Astrocyte (in vitro differentiated cells and primary cell): ENCODE results near the gene FER1L5.

Source experiments
- EZH2 ChIP-seq: IDR thresholded peaks from 2 replicates; pipeline ENCODE4 v1.6.1; 2012; ENCODE audit warnings: mild to moderate bottlenecking, low read length, inconsistent platforms; ENCODE audit not compliant: insufficient read depth
- TF ChIP-seq, protein P1 (sequence below): IDR thresholded peaks from 2 replicates; pipeline ENCODE4 v1.5.1; 2011; ENCODE audit warnings: low read depth, mild to moderate bottlenecking, inconsistent platforms, low read length, moderate library complexity; ENCODE audit not compliant: insufficient read depth

DNA sequence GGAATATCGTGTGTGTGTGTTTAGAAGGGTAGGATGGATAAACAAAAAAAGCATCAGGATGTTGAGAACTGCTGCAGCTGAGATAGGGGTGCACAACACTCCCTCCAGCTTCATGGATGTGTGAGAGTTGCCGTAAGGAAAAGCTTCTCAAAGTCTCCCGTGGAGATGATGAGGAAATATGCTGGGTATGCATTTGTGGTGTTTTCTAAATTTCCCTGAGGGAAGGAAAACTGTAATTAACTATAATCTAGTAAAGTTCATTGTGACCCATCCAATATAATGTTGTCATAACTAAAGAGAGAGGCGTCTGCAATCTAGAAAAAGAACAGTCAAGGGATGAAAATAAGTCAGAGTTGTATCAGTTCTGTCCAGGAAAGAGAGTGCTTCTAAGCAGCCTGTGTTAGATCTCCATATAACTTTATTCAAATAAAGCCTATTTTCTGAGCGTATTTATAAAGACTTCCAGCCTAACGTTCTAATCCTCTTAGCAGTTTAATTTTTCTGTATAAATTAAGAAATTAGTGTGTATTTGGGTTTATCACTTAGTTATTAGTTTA, 104.6 kb downstream of the FER1L5 start:
- TF ChIP-seq, protein P1, sequence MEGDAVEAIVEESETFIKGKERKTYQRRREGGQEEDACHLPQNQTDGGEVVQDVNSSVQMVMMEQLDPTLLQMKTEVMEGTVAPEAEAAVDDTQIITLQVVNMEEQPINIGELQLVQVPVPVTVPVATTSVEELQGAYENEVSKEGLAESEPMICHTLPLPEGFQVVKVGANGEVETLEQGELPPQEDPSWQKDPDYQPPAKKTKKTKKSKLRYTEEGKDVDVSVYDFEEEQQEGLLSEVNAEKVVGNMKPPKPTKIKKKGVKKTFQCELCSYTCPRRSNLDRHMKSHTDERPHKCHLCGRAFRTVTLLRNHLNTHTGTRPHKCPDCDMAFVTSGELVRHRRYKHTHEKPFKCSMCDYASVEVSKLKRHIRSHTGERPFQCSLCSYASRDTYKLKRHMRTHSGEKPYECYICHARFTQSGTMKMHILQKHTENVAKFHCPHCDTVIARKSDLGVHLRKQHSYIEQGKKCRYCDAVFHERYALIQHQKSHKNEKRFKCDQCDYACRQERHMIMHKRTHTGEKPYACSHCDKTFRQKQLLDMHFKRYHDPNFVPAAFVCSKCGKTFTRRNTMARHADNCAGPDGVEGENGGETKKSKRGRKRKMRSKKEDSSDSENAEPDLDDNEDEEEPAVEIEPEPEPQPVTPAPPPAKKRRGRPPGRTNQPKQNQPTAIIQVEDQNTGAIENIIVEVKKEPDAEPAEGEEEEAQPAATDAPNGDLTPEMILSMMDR, result no peak
- TF ChIP-seq EZH2, result no peak
